Sigmoid colon (tissue), 4 donors: ENCODE measurements around the gene ATXN2.

Experiments
- POLR2AphosphoS5 ChIP-seq, 4 donors: sonication (generic); formaldehyde crosslinking; IDR thresholded peaks; one replicate each; pipeline ENCODE4 v1.6.1; 2017; ENCODE audit warnings: antibody characterized with exemption in 4 of 4
- TF ChIP-seq, protein P1 (sequence below), 4 experiments: fragments of 450-650 bp in 3 of 4; fragments of 200-600 bp in 1 of 4; IDR thresholded peaks; one replicate each; pipeline ENCODE4 v1.5.1; 2016 to 2019; ENCODE audit warnings: antibody characterized with exemption in 4 of 4, mild to moderate bottlenecking in 3 of 4, moderate library complexity in 2 of 4

DNA sequence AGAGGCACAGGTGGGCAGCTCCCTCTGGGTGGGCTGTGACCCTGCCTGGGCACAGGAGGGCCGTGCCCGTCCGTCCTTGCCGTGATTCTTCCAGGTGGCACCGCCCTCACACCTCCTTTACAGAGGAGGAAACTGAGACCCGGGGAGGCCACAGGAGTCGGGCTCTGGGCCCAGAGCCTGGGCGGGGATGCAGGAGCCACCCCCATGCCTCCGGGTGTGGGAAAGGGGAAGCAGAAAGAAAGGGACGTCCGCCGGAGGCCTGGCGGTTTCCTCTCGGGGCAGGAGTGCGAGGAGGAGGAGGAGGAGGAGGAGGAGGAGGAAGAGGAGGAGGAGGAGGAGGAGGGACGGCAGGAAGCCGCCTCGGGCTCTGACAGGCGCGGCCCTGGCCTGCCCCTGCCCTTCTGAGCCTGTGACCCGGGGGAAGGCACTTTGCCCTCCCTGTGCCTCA, 170.4 kb downstream of the ATXN2 start:
- TF ChIP-seq, protein P1, sequence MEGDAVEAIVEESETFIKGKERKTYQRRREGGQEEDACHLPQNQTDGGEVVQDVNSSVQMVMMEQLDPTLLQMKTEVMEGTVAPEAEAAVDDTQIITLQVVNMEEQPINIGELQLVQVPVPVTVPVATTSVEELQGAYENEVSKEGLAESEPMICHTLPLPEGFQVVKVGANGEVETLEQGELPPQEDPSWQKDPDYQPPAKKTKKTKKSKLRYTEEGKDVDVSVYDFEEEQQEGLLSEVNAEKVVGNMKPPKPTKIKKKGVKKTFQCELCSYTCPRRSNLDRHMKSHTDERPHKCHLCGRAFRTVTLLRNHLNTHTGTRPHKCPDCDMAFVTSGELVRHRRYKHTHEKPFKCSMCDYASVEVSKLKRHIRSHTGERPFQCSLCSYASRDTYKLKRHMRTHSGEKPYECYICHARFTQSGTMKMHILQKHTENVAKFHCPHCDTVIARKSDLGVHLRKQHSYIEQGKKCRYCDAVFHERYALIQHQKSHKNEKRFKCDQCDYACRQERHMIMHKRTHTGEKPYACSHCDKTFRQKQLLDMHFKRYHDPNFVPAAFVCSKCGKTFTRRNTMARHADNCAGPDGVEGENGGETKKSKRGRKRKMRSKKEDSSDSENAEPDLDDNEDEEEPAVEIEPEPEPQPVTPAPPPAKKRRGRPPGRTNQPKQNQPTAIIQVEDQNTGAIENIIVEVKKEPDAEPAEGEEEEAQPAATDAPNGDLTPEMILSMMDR (IDR thresholded peaks at IDR 0.05) = no peak
- no peak for TF ChIP-seq POLR2AphosphoS5 (IDR thresholded peaks at IDR 0.05)
